ENCODE measurements around the gene FXYD7. TPM values are rescaled to one million over a fixed set of nuclear protein-coding genes. Genes with fewer than 3 reads are reported as not detected.

Gene FXYD7
- total and polyA plus RNA-seq, 2 of the 4 experiments (the other 2 are of a cell fraction): 0.31 TPM; not detected in 1

GRCh38 chr19:35160629-35161433, 17.8 kb downstream of the FXYD7 start (continued):
- TF ChIP-seq MAFK (IDR thresholded peaks at IDR 0.05; ENCODE audit: low read depth, low read length): no peak

- ChIA-PET POLR2A (ENCODE audit: unreplicated experiment) (no interaction called here), CTCF (no interaction called here)
- BruUV-seq (replicated peaks): no TSS peak
- H2AK9ac ChIP-seq (replicated peaks; ENCODE audit: low read depth, low read length, poor library complexity): peak overlapping the region; percentile 10
- peaks cover 62% of the 10 kb centered on the region for H3K36me3 ChIP-seq (ENCODE audit: control insufficient read depth, insufficient read depth, low read length)
- TF ChIP-seq MXI1 (IDR thresholded peaks at IDR 0.05; ENCODE audit: borderline replicate concordance, low read depth, low read length) (no peak), RAD21 (IDR thresholded peaks at IDR 0.05; ENCODE audit: low read length) (no peak), USF2 (IDR thresholded peaks at IDR 0.05; ENCODE audit: low read depth, low read length) (0 out of 2 replicates have a peak, but pooled peaks have one; percentile 18), CHD1 (IDR thresholded peaks at IDR 0.05; ENCODE audit: low read depth, low read length) (no peak), POLR2A (IDR thresholded peaks at IDR 0.05; ENCODE audit: low read depth, low read length) (no peak)
- no peaks in the 10 kb centered on the region for H3K27me3 ChIP-seq (ENCODE audit: control insufficient read depth, insufficient read depth, low read length)
- no peak overlapping the region for H3K4ac ChIP-seq (ENCODE audit: low read depth, low read length)
- H3K9ac ChIP-seq (ENCODE audit: low read depth, low read length): no peak overlapping the region
- H2BK15ac ChIP-seq (ENCODE audit: low read depth, low read length): no peak overlapping the region
- no peak for DNase-seq
- H2BK5ac ChIP-seq (ENCODE audit: low read depth, low read length, poor library complexity, severe bottlenecking): no peak overlapping the region
- no peak overlapping the region for H2AFZ ChIP-seq (replicated peaks; ENCODE audit: low read length, poor library complexity)
- H3K23ac ChIP-seq (ENCODE audit: low read depth, low read length): no peak overlapping the region
- no peak overlapping the region for H3K18ac ChIP-seq (ENCODE audit: low read depth, low read length)
- H2BK120ac ChIP-seq (ENCODE audit: low read depth, low read length): no peak overlapping the region
- no peak overlapping the region for H2BK20ac ChIP-seq (ENCODE audit: low read depth, low read length)
- no peak overlapping the region for H4K5ac ChIP-seq (ENCODE audit: low read depth, low read length)
- peaks cover 6 to 23% of the 10 kb centered on the region in 2 experiments for H3K79me1 ChIP-seq (ENCODE audit: low read depth in 1 of 2, low read length in 2 of 2)
- H4K20me1 ChIP-seq (ENCODE audit: insufficient read depth, low read length): 0 out of 2 replicates have a peak, but pooled peaks cover 2% of the 10 kb centered on the region
- H3K9me3 ChIP-seq (ENCODE audit: control insufficient read depth, insufficient read depth, low read length): peaks cover 27% of the 10 kb centered on the region
- H3K56ac ChIP-seq (ENCODE audit: extremely low read depth, insufficient read depth, low read length): no peak overlapping the region
- H3K4me1 ChIP-seq (ENCODE audit: control insufficient read depth, insufficient read depth, low read length): no peaks in the 10 kb centered on the region
- H3K14ac ChIP-seq (replicated peaks; ENCODE audit: low read depth, low read length): no peak overlapping the region
- H3K4me2 ChIP-seq (ENCODE audit: low read depth, low read length): no peak overlapping the region
- H3K27ac ChIP-seq (ENCODE audit: insufficient read depth, low read length): no peak overlapping the region
- 100% methylated on average over 1 of the region's 2 CpGs; no CpG with 5 or more reads in 1 of the 2 experiments for WGBS, 2 experiments (ENCODE audit: extremely low coverage in 2 of 2, insufficient read length in 1 of 2)
- in situ Hi-C loops (cut with MboI; ENCODE audit: low sequenced_read_pairs) (no loop called here), dilution Hi-C loops (cut with HindIII; ENCODE audit: low sequenced_read_pairs, unreplicated experiment) (no loop called here), intact Hi-C loops (cut with micrococcal nuclease) (no loop called here)
- H3K4me3 ChIP-seq (ENCODE audit: insufficient read depth, low read depth, low read length): no peak overlapping the region
- no peak for ATAC-seq (ENCODE audit: low read depth)
- peaks cover 3% of the 10 kb centered on the region; the same call in 1 of the 2 replicates for H3K9me1 ChIP-seq (ENCODE audit: insufficient read depth, low read length)
- no peak overlapping the region for H2AK5ac ChIP-seq (ENCODE audit: low read depth, low read length)
- H4K91ac ChIP-seq (ENCODE audit: insufficient read depth, low read depth, low read length): no peak overlapping the region
- no peak overlapping the region for H4K8ac ChIP-seq (ENCODE audit: low read depth in 2 of 2, low read length in 2 of 2)
Measured at GRCh38 chr19:35161434-35161743, 18.3 kb downstream of the FXYD7 start.
